HG02610 (cell line): ENCODE results near the gene DSG3.

Experiments used
- ATAC-seq: cut with Tn5 transposase; IDR thresholded peaks from one replicate; pipeline ENCODE4 v1.9.1; 2021; ENCODE audit warnings: mild to moderate bottlenecking, moderate library complexity; ENCODE audit not compliant: unreplicated experiment

DSG3 gene

DNA sequence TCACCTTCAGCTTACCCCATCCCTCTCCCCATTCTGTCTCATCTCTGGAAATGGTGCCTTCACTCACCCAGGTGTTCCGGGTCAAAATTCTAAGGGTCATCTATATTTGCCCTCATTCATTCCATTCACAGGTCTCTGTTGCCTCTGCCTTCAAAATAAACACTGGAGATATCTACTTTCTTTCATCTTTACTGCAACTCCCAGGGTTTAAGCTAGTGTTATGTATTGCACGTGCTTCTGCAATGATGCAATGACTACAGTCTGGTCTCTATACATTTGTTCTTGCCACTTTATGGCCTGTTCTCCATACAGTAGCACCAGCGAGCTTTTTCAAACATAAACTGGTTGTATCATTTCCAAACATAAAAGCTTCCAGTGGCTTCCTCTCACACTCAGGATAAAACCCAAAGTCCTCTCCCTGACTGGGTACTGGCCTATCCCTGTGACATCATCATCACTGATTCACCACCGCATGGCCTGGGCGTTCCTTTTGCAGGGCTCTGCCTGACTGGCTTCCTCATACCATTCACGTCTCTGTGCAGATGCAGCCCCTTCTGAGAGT, 64.7 kb downstream of the DSG3 start:
- no peak for ATAC-seq

DNA sequence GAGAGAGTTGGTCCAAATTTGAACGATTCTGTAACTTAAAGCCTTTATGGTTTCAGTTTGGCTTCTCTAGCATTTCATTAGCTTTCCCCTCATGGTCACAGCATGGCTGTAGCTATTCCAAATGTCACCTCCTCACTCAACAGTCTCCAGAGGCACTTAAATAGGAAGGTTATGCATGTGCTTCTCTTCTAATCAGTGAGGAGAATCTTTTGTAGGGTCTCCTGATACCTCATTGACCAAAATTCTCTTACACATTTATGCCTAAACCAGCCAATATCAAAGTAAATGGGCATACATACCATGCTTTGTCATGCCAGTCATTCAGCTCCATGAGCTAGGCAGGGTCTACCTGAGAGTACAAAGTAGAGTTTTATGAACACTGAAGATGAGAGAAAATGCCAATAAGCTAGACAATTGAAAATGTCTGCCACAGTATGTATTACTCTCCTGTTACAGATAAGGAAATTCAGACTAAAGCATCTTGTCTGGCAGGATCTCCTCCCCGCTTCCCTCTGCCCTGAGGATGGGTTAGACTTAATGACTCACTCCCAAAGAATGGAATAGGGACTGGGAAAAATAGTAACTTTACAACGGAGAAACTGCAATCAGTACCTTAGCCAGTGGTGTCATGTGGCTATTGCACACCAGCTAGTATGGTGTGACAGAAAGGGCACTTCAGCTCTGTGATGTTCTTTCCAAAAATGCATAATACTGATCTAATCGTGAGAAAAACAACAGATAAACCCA, 65.8 kb downstream of the DSG3 start:
- ATAC-seq, result no peak

DNA sequence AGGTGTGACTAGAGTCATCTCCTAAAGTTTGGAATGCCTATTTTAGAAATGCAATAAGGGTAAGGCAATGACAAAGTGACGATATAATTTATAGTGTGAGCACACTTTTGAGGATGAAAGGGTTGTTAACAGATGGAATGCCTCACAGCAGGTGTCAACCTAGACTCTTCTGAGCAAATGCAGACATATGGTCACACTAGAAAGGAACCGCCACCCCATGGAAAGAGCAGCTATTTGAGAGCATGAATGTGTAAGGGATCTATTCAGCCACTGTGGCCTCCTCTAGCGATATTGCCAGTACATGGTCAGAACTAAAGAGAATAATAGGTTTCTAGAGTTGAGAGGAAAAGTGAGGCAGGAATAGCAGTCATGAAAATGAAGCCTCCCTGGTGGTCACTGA, 68.9 kb downstream of the DSG3 start:
- no peak for ATAC-seq

DNA sequence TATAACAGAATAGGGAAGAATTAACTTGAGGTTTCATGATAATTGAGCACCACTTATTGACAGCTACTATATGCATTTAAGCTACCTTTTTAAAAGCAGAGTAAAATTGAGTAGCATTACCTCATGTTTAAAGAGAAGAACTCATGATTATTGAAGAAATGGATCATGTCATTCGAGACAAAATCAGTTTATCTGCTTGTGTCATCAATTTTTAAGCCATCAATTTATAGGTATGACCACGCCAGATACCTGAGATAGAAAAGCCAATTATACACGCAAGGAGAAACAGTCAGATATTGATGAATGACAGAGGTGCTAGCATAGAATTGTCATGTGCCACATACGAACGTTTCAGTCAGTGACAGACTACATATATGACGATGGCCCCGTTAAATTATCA, 78.8 kb downstream of the DSG3 start:
- ATAC-seq, result no peak
